GM18508 (cell line): ENCODE results near the gene MUC5B.

ENCODE experiments used
- ATAC-seq: cut with Tn5 transposase; IDR thresholded peaks from one replicate; pipeline ENCODE4 v1.9.1; 2021; ENCODE audit warnings: moderate number of reproducible peaks; ENCODE audit not compliant: insufficient read depth, unreplicated experiment

MUC5B gene

DNA sequence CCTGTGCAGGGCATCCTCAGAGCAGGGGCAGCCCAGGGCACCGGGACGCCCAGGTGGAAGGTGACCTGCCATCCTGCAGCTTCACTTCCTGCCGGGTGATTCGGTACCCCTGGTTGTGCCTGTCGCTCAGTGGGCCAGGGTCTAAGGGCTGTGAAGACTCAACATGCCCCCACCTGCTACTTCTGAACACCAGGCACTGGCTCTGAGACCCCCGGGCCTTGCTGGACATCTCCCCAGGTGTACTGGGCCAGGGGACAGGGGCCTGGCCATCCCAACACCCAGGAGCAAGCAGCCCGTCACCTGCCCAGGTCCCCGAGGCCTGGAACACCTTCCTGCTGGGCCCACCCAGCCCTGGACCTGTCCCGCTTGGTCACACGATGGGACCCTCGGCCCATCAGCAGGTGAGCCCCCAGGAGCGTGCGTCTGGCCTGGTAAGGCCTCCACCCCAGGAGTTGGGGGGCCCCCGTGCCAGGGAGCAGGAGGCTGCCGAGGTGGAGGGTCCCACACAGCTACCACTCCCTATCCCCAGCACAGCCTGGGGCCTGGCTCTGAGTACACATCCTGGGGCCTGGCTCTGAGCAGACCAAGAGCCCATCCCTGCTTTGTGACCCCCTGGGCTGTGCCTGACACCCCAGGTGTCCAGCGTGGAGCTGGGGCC lies 3.9 kb upstream of the MUC5B start:
- ATAC-seq, result no peak

DNA sequence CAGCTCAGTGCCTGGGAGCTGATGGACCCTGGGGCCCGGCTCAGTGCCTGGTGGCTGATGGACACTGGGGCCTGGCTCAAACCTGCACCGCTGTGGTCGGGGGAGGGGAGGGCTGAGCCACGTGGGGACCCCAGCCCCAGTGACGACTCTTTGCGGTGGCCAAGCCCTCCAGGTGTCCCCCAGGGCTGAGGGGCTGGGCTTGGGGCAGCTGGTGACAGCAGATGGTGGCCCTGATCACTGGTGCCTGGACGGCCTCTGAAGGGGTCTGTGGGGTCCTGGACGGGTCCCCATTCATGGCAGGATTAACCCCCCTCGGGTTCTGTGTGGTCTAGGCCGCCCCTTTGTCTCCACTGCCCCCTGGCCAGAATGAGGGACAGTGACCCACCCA lies 3.4 kb upstream of the MUC5B start:
- ATAC-seq, result no peak

DNA sequence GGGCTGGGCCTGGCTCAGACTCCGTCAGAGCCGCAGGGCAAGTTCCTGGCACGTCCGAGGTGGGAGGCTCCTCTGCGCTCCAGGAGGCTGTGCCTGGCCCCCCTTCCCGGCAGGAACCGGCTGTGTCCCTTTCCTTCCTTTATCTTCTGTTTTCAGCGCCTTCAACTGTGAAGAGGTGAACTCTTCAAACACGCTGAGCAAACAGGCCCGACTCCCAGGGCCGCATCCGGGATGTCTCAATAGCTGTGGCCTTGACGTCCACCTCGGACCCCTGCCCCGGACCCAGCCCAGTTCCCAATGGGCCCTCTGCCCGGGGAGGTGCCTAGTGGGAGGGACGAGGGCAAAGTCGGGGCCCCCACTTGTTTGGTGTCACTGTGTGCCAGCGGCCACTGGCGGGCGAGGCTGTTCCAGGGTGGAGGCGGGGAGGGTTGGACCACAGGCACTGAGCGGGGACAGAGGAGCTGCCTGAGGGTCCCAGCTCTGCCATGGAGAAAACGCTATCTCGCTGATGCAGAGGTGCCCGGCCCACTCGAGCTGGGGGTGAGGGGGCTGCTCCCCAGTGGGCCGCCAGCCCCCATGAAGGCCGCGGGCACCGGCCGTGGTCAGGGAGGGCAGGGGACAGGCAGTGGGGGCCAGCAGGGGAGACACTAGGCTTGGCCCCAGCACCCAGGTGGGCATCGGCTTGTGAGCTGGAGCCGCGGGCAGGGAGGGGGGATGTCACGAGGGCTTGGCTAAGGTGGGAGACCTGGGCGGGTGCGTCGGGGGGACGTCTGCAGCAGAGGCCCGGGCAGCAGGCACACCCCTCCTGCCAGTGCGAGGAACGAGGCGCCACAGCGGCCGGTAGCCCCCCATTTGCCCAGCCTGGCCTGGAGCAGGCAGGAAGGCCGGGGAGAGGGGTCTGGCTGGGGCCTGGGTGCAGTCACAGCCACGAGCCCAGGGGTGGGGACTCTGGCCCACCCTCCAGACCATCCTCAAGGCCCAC lies 2.7 kb upstream of the MUC5B start:
- no peak for ATAC-seq

DNA sequence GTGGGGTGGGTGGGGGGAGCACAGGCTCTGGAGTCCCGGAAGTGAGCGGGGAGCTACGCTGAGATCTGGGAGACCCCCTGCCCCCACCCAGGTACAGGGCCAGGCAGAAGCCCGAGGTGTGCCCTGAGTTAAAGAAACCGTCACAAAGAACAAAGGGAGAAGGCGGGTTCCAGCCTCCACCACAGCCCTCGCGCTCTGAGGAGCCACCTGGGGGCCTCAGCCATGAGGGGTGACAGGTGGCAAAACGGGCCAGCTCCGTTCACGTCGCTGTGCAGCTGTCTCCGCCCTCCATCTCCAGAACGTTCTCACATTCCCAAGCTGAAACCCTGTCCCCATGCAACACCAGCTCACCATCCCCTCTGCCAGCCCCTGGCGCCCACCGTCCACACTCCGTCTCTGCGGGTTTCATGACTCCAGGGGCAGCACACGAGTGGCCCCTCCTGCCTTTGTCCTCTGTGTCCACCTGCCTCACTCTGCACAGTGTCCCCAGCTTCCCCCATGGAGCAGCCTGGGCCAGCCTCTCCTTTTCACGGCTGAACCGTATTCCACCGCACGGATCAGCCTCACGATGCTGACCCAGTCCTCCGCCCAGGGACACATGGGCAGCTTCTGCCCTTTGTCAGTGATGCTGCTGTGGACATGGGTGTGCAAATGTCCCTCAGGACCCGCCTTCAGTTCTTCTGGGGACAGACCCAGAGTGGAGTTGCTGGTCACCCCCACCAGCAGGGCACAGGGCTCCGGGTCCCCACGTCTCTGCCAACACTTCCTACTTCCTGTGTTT lies 1.7 kb upstream of the MUC5B start:
- no peak for ATAC-seq

DNA sequence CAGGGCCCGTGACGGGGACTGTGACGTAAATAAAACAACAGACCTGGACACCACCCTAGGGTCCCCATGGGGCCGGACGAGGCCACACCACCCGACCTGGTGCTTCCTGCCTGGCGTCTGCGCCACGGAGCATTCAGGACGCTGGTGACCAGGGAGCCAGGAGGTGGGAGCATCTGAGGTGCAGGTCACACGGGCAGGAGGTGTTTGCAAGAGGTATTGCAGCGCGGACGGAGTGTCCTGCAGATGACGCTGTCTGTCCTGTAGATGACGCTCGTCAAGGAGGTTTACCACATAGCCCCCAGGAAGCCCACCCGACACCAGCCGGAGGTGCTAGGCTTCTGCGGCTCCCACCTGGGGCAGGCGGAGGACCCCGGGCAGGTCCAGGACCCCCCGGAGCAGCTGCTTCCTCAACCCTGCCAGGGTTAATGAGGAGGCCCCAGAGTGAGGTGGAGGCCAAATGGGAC lies 986 bp upstream of the MUC5B start:
- ATAC-seq, result no peak

DNA sequence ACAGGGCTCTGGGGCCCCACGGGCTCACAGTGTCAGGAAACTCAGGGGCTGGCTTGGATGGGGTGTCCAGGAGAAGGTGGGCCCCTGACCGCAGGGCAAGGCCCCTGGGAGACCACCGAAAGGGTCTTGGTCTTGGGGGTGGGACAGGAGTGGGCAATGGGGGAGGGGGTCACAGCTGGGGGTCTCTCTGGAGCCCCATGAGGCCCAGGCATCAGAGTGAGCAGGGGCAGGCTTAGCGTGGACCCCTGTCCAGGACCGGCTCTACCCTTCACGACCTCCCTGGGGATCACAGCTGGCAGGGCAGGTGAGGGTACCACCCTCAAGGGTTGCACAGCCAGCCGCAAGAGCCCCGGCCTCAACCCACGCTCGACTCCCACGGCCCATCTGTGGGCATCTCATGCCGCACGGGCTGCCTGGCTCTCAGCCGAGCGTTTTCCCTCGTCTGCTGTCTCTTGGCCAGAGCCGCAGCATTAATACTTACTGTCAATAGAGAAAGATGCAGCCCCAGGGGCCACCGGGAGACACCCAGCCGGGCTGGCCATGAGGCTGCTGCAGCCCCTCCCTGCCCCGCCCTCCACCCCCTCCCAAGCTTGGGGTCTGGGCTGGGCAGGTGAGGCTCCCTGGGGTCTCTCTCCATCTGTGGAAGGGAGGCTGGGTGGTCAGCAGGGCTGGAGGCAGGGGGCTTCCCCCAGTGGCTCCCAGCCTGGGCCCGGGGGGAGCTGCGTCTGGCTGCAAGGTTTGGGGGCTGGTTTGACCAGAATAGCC lies 662 bp downstream of the MUC5B start:
- ATAC-seq, result no peak

DNA sequence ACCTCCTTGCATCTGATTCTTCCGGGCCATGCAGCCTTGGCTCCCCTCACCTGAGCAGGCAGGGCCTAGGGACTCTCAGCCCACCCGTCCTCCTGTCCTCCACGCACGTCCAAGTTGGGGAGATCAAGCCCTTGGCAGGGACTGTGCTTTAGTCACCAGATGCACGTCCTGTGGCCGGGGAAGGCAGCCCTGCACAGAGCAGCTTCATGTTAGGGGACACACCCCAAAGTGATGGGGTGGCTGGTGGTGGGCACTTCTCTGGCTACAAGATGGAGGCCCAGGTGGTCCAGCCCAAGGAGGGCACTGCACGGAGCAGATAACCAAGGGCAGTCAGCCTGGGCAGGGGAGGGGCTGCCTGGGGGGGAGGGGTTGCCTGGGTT lies 1.2 kb downstream of the MUC5B start:
- no peak for ATAC-seq

DNA sequence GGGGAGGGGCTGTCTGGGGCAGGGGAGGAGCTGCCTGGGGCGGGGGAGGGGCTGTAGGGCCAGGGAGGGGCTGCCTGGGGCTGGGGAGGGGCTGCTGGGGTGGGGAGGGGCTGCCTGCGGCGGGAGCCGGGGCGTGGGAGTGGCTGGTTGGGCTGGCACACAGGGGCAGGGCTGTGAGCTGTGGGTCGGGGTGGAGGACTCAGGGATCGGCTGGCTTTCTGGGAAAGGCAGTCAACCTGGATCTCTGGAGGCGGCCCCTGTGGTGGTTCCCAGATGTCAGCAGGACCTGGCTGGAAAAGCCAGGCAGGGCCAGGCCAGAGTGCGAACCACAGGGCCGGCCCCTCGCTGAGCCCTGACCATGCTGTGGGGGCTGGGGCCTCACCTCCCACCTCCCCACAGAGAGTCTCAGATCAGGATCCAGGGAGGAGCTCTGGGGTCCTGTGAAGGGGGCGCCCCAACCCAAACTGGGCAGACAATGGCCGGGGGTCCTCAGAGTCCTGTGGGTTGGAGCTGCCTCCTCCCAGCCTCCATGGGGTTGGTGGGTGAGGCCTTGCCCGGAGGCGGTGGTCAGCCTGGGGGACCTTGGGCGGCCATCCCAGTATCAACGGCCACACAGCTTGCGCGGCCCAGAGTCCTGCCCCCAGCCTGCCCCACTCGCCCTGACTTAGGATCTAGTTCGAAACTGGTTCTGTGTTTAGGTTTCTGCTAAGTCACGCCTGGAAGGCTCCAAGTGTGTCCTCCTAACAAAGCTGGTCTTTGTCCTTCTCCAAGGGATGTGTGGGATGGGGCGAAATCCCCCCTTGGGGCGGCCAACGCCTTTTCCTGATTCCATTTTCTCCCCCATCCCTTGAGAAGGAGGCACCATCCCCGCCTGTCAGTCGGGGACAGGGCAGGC lies 1.9 kb downstream of the MUC5B start:
- ATAC-seq, result no peak

DNA sequence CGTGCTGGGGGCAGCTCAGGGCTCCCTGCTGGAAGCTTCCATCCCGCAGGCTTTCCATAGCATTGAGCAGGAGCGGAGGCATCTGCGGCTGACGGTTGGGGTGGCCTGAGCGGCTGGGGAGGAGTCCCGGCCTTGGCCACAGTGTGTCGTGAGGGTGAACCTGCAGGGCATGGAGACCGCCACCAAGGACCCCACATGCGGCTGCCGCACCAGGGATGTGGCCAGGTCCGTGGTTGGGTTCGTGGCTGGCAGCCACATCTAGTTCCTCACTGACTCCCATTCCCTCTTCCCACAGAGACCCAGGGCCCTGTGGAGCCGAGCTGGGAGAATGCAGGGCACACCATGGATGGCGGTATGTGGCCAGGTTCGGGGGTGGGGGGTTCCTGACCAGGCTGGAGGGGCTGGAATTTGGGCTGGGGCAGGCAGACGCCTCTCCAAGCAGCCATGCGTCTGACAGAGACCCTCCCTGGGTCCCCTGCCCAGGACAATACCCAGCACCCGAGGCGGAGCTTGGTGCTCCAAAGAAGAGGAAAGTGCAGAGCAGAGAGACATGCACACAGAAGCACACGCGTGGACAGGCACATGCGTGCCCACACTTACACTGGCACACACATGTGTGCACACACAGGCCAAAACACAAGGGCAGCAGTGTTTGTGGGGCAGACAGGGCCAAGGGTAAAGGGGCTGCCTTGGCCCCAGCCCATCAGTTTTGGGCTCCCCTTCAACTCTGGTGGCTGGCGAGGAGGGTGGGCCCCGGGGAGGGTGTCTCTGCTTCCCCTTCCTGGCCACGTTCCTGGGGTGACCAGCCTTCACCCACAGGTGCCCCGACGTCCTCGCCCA lies 2.7 kb downstream of the MUC5B start:
- no peak for ATAC-seq

DNA sequence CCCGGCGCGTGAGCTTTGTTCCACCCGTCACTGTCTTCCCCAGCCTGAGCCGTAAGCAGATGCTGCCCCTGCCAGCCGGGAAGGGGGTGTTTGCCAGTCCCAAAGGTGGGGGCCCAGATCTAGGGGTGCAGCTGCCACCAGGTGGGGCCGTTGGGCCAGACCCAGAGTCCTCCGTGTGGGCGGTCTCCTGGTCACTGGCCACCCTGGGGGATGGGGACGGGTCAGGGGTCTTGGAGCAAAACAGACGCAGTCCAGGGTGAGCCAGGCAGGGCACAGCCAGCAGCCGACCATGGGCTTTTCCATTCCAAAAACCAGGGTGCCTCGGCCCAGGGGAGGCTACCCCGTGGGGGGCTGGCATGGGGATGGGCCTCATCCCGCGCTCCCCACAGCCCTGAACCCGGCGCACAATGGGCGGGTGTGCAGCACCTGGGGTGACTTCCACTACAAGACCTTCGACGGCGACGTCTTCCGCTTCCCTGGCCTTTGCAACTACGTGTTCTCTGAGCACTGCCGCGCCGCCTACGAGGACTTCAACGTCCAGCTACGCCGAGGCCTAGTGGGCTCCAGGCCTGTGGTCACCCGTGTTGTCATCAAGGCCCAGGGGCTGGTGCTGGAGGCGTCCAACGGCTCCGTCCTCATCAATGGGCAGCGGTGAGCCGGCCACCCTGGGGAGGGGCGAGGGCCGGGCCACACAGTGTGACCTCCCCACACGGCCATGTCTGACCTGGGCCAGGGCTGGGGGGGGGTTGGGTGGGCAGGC lies 3.5 kb downstream of the MUC5B start:
- no peak for ATAC-seq

DNA sequence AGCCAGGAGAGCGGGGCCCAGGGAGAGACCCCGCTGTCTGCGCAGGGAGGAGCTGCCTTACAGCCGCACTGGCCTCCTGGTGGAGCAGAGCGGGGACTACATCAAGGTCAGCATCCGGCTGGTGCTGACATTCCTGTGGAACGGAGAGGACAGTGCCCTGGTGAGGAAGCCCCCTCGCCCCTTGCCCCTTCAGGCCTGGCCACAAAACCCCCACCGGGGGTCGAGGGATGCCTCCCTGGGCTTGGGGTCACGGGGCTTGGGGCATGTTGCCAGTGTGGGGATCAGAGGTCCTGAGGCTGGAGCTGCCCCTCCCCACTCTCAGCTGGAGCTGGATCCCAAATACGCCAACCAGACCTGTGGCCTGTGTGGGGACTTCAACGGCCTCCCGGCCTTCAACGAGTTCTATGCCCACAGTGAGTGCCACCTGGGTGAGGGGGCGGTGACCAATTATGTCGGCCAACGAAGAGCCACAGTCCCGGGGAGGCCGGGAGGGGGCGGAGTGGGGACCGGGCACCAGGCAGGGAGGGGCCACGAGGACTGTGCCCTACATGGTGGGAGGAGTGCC lies 4.2 kb downstream of the MUC5B start:
- ATAC-seq, result no peak

DNA sequence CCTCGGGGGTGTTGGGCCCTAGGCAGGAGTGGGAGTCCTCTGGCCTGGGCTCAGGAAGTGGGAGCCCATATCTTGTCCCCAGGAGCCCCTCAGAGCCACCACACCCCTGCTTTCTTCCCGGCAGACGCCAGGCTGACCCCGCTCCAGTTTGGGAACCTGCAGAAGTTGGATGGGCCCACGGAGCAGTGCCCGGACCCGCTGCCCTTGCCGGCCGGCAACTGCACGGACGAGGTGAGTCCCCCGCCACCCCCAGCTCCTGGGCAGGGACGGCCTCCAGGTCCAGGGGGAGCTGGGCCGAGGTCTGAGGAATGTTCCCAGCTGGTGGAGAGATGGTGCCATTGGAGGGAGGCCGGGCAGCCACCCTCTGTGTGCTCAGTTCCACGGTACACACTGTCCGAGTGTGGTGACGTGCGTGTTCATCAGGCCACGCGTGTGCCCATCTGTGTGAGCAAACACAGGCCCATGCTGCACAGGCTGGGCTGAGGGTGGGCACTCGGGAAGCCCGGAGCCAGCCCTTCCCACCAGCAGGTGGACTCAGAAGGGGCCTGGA lies 4.8 kb downstream of the MUC5B start:
- ATAC-seq, result no peak

DNA sequence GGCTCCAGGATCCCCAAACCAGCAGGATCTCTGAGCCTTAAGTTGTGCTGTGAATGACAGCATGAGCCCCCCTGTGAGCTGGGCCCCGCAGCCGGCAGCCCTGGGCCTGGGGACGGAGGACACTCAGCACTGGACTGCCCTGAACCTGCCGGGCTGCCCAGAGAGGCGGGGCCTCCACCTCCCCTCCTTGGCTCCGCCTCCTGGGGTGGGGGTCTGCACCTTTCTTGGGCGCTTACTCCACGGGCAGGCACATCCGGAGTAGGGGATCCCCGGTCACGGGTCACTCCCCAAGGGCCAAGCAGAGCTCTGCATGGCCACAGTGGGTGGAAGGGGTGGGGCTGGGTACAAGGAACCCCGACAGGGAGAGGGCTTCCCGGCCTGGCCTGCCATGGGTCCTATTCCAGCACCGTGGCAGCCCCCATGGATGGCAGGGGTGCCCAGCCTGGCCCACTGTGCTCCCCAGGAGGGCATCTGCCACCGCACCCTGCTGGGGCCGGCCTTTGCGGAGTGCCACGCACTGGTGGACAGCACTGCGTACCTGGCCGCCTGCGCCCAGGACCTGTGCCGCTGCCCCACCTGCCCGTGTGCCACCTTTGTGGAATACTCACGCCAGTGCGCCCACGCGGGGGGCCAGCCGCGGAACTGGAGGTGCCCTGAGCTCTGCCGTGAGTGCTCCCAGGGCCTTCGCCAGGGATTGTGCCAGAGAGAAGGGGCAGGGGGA lies 5.4 kb downstream of the MUC5B start:
- ATAC-seq, result no peak

DNA sequence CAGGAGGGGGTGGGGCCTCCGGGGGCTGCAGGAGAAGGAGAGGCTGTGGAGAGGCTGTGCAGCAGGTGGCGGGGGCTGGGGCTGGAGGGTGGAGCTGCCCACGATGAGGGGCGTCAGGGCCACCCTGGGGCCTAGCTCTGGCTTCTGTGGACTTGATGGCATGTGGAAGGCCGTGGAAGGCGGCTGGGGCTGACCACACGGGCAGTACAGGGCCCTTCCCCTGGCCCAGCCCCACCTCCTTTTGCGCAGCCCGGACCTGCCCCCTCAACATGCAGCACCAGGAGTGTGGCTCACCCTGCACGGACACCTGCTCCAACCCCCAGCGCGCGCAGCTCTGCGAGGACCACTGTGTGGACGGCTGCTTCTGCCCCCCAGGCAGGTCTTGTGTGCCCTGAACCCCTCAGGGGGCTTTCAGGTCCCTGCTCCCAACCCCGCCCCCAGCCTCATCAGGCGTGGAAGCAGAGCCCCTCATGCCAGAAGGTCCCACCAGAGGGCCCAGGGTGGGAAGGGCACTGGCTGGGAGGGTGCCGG lies 6.1 kb downstream of the MUC5B start:
- ATAC-seq, result no peak

DNA sequence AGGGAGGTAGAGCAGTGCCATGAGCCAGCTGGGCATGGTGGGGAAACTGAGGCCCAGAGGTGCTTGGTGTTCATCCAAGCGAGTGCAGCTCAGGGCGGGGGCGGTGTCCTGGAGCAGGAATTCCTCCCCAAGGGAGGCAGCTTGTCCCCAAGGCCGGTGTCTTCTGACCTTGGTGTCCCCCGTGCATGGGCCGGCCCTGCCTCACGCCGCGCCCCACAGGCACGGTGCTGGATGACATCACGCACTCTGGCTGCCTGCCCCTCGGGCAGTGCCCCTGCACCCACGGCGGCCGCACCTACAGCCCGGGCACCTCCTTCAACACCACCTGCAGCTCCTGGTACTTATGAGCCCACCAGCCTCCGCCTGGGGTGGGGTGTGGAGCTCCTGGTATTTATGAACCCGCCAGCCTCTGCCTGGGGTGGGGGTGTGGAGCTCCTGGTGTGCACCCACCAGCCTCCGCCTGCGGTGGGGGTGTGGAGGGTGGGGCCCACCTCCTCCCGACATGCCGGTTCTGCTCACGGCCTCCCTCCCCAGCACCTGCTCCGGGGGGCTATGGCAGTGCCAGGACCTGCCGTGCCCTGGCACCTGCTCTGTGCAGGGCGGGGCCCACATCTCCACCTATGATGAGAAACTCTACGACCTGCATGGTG lies 6.7 kb downstream of the MUC5B start:
- no peak for ATAC-seq

DNA sequence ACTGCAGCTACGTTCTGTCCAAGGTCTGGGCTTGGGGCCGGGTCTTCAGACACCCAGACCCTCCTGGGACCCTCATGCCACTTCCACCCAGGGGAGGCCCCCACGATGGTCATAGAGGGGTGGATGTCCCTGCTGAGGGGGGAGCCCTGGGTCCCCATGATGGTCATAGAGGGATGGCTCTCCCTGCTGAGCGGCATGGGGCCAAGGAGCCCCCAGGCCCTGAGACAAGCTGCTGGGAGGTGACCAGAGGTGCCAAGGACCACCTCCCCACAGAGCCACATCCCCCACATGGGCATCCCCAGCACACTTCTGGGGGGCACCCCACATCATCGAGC lies 7.2 kb downstream of the MUC5B start:
- ATAC-seq, result no peak
